ENCODE data around the gene NT5C1B. TPM values are rescaled to one million over a fixed set of nuclear protein-coding genes. Genes with fewer than 3 reads are reported as not detected.

NT5C1B gene
- total and polyA plus RNA-seq, 10 of the 15 experiments (the other 5 are each of a cell fraction or from before 2014, with no cell fraction given) = 0.40 to 0.44 TPM; not detected in 8

DNA sequence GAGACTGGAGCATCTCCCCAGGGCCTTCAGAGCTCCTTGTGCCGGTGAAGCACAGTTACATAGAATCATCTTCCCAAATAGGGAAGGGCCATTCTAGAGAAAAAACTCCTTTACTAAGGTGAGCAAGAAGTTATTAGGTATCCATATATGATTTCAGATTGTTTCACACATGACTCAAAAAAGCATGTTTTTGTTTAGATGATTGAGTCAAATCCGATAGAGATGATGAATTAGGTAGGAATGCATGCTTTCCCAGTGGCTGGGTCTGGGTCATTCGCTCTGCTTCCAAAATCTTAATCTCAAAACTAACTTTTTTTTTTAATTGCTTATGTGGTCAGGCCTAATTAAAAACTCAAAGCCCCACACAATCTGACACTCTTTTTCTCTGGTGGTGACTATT is 3.8 kb downstream of the NT5C1B start (continued):
- TF ChIP-seq, protein P1, sequence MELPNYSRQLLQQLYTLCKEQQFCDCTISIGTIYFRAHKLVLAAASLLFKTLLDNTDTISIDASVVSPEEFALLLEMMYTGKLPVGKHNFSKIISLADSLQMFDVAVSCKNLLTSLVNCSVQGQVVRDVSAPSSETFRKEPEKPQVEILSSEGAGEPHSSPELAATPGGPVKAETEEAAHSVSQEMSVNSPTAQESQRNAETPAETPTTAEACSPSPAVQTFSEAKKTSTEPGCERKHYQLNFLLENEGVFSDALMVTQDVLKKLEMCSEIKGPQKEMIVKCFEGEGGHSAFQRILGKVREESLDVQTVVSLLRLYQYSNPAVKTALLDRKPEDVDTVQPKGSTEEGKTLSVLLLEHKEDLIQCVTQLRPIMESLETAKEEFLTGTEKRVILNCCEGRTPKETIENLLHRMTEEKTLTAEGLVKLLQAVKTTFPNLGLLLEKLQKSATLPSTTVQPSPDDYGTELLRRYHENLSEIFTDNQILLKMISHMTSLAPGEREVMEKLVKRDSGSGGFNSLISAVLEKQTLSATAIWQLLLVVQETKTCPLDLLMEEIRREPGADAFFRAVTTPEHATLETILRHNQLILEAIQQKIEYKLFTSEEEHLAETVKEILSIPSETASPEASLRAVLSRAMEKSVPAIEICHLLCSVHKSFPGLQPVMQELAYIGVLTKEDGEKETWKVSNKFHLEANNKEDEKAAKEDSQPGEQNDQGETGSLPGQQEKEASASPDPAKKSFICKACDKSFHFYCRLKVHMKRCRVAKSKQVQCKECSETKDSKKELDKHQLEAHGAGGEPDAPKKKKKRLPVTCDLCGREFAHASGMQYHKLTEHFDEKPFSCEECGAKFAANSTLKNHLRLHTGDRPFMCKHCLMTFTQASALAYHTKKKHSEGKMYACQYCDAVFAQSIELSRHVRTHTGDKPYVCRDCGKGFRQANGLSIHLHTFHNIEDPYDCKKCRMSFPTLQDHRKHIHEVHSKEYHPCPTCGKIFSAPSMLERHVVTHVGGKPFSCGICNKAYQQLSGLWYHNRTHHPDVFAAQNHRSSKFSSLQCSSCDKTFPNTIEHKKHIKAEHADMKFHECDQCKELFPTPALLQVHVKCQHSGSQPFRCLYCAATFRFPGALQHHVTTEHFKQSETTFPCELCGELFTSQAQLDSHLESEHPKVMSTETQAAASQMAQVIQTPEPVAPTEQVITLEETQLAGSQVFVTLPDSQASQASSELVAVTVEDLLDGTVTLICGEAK (IDR thresholded peaks at IDR 0.05; ENCODE audit: borderline replicate concordance) = no peak
- TF ChIP-seq PAX8 (IDR thresholded peaks at IDR 0.05) = no peak
- TF ChIP-seq, protein P2, sequence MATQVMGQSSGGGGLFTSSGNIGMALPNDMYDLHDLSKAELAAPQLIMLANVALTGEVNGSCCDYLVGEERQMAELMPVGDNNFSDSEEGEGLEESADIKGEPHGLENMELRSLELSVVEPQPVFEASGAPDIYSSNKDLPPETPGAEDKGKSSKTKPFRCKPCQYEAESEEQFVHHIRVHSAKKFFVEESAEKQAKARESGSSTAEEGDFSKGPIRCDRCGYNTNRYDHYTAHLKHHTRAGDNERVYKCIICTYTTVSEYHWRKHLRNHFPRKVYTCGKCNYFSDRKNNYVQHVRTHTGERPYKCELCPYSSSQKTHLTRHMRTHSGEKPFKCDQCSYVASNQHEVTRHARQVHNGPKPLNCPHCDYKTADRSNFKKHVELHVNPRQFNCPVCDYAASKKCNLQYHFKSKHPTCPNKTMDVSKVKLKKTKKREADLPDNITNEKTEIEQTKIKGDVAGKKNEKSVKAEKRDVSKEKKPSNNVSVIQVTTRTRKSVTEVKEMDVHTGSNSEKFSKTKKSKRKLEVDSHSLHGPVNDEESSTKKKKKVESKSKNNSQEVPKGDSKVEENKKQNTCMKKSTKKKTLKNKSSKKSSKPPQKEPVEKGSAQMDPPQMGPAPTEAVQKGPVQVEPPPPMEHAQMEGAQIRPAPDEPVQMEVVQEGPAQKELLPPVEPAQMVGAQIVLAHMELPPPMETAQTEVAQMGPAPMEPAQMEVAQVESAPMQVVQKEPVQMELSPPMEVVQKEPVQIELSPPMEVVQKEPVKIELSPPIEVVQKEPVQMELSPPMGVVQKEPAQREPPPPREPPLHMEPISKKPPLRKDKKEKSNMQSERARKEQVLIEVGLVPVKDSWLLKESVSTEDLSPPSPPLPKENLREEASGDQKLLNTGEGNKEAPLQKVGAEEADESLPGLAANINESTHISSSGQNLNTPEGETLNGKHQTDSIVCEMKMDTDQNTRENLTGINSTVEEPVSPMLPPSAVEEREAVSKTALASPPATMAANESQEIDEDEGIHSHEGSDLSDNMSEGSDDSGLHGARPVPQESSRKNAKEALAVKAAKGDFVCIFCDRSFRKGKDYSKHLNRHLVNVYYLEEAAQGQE (IDR thresholded peaks at IDR 0.05; ENCODE audit: low read depth, low read length) = no peak
- no peak for TF ChIP-seq IKZF2 (IDR thresholded peaks at IDR 0.05)
- no peak for TF ChIP-seq GABPA (IDR thresholded peaks at IDR 0.05; ENCODE audit: low read depth)
- TF ChIP-seq NRF1 (conservative IDR thresholded peaks at IDR 0.05; ENCODE audit: low read depth, low read length) = no peak
- TF ChIP-seq, protein P3, sequence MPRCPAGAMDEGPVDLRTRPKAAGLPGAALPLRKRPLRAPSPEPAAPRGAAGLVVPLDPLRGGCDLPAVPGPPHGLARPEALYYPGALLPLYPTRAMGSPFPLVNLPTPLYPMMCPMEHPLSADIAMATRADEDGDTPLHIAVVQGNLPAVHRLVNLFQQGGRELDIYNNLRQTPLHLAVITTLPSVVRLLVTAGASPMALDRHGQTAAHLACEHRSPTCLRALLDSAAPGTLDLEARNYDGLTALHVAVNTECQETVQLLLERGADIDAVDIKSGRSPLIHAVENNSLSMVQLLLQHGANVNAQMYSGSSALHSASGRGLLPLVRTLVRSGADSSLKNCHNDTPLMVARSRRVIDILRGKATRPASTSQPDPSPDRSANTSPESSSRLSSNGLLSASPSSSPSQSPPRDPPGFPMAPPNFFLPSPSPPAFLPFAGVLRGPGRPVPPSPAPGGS (IDR thresholded peaks at IDR 0.05; ENCODE audit: borderline replicate concordance, insufficient read depth, low read depth, low read length, poor library complexity, severe bottlenecking) = no peak
- TF ChIP-seq, protein P4, sequence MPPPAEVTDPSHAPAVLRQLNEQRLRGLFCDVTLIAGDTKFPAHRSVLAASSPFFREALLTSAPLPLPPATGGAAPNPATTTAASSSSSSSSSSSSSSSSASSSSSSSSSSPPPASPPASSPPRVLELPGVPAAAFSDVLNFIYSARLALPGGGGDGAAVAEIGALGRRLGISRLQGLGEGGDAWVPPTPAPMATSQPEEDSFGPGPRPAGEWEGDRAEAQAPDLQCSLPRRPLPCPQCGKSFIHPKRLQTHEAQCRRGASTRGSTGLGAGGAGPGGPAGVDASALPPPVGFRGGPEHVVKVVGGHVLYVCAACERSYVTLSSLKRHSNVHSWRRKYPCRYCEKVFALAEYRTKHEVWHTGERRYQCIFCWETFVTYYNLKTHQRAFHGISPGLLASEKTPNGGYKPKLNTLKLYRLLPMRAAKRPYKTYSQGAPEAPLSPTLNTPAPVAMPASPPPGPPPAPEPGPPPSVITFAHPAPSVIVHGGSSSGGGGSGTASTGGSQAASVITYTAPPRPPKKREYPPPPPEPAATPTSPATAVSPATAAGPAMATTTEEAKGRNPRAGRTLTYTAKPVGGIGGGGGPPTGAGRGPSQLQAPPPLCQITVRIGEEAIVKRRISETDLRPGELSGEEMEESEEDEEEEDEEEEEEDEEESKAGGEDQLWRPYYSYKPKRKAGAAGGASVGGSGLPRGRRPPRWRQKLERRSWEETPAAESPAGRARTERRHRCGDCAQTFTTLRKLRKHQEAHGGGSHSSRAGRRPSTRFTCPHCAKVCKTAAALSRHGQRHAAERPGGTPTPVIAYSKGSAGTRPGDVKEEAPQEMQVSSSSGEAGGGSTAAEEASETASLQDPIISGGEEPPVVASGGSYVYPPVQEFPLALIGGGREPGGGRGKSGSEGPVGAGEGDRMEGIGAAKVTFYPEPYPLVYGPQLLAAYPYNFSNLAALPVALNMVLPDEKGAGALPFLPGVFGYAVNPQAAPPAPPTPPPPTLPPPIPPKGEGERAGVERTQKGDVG (CRISPR knock-in tag; IDR thresholded peaks at IDR 0.05) = no peak
- no peak for TF ChIP-seq ZBED1 (IDR thresholded peaks at IDR 0.05; ENCODE audit: borderline replicate concordance)
- no peak for TF ChIP-seq CBX5 (IDR thresholded peaks at IDR 0.05; ENCODE audit: low read depth)
- no peak for TF ChIP-seq SREBF2 (IDR thresholded peaks at IDR 0.05; ENCODE audit: low read length)
- no peak for TF ChIP-seq CREM (IDR thresholded peaks at IDR 0.05; ENCODE audit: low read depth)
- TF ChIP-seq, protein P5, sequence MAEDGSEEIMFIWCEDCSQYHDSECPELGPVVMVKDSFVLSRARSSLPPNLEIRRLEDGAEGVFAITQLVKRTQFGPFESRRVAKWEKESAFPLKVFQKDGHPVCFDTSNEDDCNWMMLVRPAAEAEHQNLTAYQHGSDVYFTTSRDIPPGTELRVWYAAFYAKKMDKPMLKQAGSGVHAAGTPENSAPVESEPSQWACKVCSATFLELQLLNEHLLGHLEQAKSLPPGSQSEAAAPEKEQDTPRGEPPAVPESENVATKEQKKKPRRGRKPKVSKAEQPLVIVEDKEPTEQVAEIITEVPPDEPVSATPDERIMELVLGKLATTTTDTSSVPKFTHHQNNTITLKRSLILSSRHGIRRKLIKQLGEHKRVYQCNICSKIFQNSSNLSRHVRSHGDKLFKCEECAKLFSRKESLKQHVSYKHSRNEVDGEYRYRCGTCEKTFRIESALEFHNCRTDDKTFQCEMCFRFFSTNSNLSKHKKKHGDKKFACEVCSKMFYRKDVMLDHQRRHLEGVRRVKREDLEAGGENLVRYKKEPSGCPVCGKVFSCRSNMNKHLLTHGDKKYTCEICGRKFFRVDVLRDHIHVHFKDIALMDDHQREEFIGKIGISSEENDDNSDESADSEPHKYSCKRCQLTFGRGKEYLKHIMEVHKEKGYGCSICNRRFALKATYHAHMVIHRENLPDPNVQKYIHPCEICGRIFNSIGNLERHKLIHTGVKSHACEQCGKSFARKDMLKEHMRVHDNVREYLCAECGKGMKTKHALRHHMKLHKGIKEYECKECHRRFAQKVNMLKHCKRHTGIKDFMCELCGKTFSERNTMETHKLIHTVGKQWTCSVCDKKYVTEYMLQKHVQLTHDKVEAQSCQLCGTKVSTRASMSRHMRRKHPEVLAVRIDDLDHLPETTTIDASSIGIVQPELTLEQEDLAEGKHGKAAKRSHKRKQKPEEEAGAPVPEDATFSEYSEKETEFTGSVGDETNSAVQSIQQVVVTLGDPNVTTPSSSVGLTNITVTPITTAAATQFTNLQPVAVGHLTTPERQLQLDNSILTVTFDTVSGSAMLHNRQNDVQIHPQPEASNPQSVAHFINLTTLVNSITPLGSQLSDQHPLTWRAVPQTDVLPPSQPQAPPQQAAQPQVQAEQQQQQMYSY (CRISPR knock-in tag; IDR thresholded peaks at IDR 0.05) = no peak

All from GM12878 (cell line).